ENCODE measurements around the gene CHST11.

GRCh38 chr12:104743202-104743580 lies 286.4 kb downstream of the CHST11 start:
- TF ChIP-seq, protein P1, sequence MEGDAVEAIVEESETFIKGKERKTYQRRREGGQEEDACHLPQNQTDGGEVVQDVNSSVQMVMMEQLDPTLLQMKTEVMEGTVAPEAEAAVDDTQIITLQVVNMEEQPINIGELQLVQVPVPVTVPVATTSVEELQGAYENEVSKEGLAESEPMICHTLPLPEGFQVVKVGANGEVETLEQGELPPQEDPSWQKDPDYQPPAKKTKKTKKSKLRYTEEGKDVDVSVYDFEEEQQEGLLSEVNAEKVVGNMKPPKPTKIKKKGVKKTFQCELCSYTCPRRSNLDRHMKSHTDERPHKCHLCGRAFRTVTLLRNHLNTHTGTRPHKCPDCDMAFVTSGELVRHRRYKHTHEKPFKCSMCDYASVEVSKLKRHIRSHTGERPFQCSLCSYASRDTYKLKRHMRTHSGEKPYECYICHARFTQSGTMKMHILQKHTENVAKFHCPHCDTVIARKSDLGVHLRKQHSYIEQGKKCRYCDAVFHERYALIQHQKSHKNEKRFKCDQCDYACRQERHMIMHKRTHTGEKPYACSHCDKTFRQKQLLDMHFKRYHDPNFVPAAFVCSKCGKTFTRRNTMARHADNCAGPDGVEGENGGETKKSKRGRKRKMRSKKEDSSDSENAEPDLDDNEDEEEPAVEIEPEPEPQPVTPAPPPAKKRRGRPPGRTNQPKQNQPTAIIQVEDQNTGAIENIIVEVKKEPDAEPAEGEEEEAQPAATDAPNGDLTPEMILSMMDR (IDR thresholded peaks at IDR 0.05), result no peak
- TF ChIP-seq POLR2A (IDR thresholded peaks at IDR 0.05), result no peak
